Keratinocyte (primary cell): ENCODE measurements around the gene OR2H2.

Source experiments
- CTCF ChIP-seq, 3 experiments: IDR thresholded peaks in 1 of 3; conservative IDR thresholded peaks in 1 of 3; optimal IDR thresholded peaks in 1 of 3; 2 replicates in 2 of 3; 3 replicates in 1 of 3; pipeline versions ENCODE3 to v1.5.1; 2011; ENCODE audit warnings: low read length in 3 of 3, mild to moderate bottlenecking in 3 of 3, moderate library complexity in 2 of 3, control low read depth in 1 of 3, inconsistent platforms in 1 of 3; ENCODE audit not compliant: insufficient read depth in 2 of 3; ENCODE audit errors: extremely low read depth in 1 of 3
- EZH2 ChIP-seq: IDR thresholded peaks from one replicate; pipeline ENCODE4 v1.6.1; 2012; ENCODE audit warnings: inconsistent platforms, mild to moderate bottlenecking, low read length, moderate library complexity

- TF ChIP-seq CTCF (optimal IDR thresholded peaks at IDR 0.05 in 1 of 3, IDR thresholded peaks at IDR 0.05 in 1 of 3, conservative IDR thresholded peaks at IDR 0.05 in 1 of 3; ENCODE audit: extremely low read depth in 1 of 3, insufficient read depth in 2 of 3, low read length in 3 of 3) (no peak), EZH2 (no peak)
These were observed 12.3 kb downstream of the OR2H2 start for GRCh38 chr6:29597184-29597583.
